Adrenal gland (tissue), 5 donors: ENCODE results near the gene ZNF366.

Experiments used
- POLR2A ChIP-seq, 2 donors: fragments of 450-650 bp; IDR thresholded peaks; one replicate each; pipeline ENCODE4 v1.6.1; 2017; ENCODE audit warnings: antibody characterized with exemption in 2 of 2, mild to moderate bottlenecking in 2 of 2, moderate library complexity in 1 of 2
- TF ChIP-seq, protein P1 (sequence below), 6 experiments: fragments of 450-650 bp in 4 of 6; fragments of 200-600 bp in 2 of 6; sonication (generic) in 1 of 6; IDR thresholded peaks; 1 replicate in 5 of 6; 2 replicates in 1 of 6; pipeline versions ENCODE4 v1.5.1 to v1.8.0; 2016 to 2021; ENCODE audit warnings: antibody characterized with exemption in 6 of 6, mild to moderate bottlenecking in 2 of 6, moderate library complexity in 1 of 6
- donor health status: DM: no; HTN: no; CAD: no.

DNA sequence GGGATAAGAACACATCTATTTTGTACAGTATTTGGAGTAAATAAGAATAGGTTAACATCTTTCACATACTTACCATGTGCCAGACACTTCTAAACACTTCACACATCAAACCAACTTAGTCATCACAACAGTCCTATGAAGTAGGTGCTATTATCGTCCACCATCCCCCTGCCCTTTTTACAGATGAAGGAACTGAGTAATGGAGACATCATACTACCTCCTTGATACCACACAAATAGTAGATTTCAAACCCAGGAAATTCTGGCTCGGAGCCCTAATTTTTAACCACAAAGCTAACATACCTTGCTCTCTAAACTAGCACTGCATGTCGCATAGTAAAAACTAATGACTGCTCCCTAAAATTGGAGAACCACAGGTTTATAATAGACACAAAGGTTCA lies 4.2 kb upstream of the ZNF366 start:
- no peak for TF ChIP-seq POLR2A (IDR thresholded peaks at IDR 0.05)
- TF ChIP-seq, protein P1, sequence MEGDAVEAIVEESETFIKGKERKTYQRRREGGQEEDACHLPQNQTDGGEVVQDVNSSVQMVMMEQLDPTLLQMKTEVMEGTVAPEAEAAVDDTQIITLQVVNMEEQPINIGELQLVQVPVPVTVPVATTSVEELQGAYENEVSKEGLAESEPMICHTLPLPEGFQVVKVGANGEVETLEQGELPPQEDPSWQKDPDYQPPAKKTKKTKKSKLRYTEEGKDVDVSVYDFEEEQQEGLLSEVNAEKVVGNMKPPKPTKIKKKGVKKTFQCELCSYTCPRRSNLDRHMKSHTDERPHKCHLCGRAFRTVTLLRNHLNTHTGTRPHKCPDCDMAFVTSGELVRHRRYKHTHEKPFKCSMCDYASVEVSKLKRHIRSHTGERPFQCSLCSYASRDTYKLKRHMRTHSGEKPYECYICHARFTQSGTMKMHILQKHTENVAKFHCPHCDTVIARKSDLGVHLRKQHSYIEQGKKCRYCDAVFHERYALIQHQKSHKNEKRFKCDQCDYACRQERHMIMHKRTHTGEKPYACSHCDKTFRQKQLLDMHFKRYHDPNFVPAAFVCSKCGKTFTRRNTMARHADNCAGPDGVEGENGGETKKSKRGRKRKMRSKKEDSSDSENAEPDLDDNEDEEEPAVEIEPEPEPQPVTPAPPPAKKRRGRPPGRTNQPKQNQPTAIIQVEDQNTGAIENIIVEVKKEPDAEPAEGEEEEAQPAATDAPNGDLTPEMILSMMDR (IDR thresholded peaks at IDR 0.05): no peak
